GM12865 (cell line): ENCODE measurements around the gene TESK2.

Experiments used
- DNase-seq: peaks from one replicate; pipeline ENCODE4 v3.0.0; 2010; ENCODE audit warnings: low read depth
- H3K4me3 ChIP-seq: 2 replicates; pipeline ENCODE4 v1.5.1; 2011; ENCODE audit warnings: mild to moderate bottlenecking, low read depth, low read length, control low read depth
- CTCF ChIP-seq: IDR thresholded peaks from 2 replicates; pipeline ENCODE4 v1.5.1; 2011; ENCODE audit warnings: low read length, control low read depth, low read depth, inconsistent platforms; ENCODE audit not compliant: insufficient read depth; ENCODE audit errors: missing control alignments

TESK2 gene

GRCh38 chr1:45328680-45329079 lies 162.3 kb downstream of the TESK2 start:
- peak overlapping the region; percentile 79 for H3K4me3 ChIP-seq
- TF ChIP-seq CTCF: no peak
- no peak for DNase-seq

- peak overlapping the region; percentile 79 for H3K4me3 ChIP-seq
- TF ChIP-seq CTCF: no peak
- DNase-seq: peak; percentile 53
These were observed 163.1 kb downstream of the TESK2 start for GRCh38 chr1:45327644-45328515.

GRCh38 chr1:45326627-45327623 lies 164.0 kb downstream of the TESK2 start, which contains the start of gene HPDL:
Gene HPDL (plus strand): TSS chr1:45326895. CDS start chr1:45327149, 254 bp downstream.
- no peak for TF ChIP-seq CTCF
- DNase-seq: peak; percentile 92
- peak within 1 kb of the TSS; percentile 79 for H3K4me3 ChIP-seq

- DNase-seq: no peak
- TF ChIP-seq CTCF: no peak
- H3K4me3 ChIP-seq: peak overlapping the region; percentile 79
These were observed 165.0 kb downstream of the TESK2 start for GRCh38 chr1:45325851-45326506.

GRCh38 chr1:45322486-45323040 lies 168.4 kb downstream of the TESK2 start:
- H3K4me3 ChIP-seq: no peak overlapping the region
- DNase-seq: peak; percentile 77
- no peak for TF ChIP-seq CTCF

- H3K4me3 ChIP-seq: peak overlapping the region; percentile 25; the same call in 1 of the 2 replicates
- DNase-seq: no peak
- TF ChIP-seq CTCF: no peak
These were observed 169.5 kb downstream of the TESK2 start for GRCh38 chr1:45321444-45321843.
